ENCODE results near the gene MTERF4.

MTERF4 gene

GRCh38 chr2:241133436-241133820, 31.3 kb upstream of the MTERF4 start:
- H3K79me2 ChIP-seq (ENCODE audit: low read length), result peaks cover 39% of the 10 kb centered on the region
- peak overlapping the region; percentile 48; the same call in 1 of the 2 replicates for H3K4me2 ChIP-seq (ENCODE audit: low read length)
- H3K27ac ChIP-seq (ENCODE audit: low read length), result peak overlapping the region; percentile 97
- H4K20me1 ChIP-seq (ENCODE audit: insufficient read depth, low read length), result no peaks in the 10 kb centered on the region
- H2AFZ ChIP-seq (ENCODE audit: low read depth, low read length), result no peak overlapping the region
- peaks cover 63% of the 10 kb centered on the region for H3K36me3 ChIP-seq (replicated peaks; ENCODE audit: low read depth, low read length)
- H3K9me3 ChIP-seq (ENCODE audit: insufficient read depth, low read length), result peaks cover 4% of the 10 kb centered on the region; the same call in 1 of the 2 replicates
- H3K4me1 ChIP-seq (ENCODE audit: low read length), result peaks cover 49% of the 10 kb centered on the region
- no peak overlapping the region for H3K4me3 ChIP-seq (ENCODE audit: low read length)
- TF ChIP-seq EZH2phosphoT487 (IDR thresholded peaks at IDR 0.05; ENCODE audit: low read depth), result no peak
- no peak for TF ChIP-seq CTCF (IDR thresholded peaks at IDR 0.05; ENCODE audit: low read depth, low read length)
- peak overlapping the region; percentile 76 for H3K9ac ChIP-seq (ENCODE audit: low read length)
- no peaks in the 10 kb centered on the region for H3K27me3 ChIP-seq (ENCODE audit: low read depth, low read length)

GRCh38 chr2:241132538-241133435, 30.7 kb upstream of the MTERF4 start:
- H3K27ac ChIP-seq (ENCODE audit: low read length), result peak overlapping the region; percentile 97
- peaks cover 9% of the 10 kb centered on the region; the same call in 1 of the 2 replicates for H3K9me3 ChIP-seq (ENCODE audit: insufficient read depth, low read length)
- H3K79me2 ChIP-seq (ENCODE audit: low read length), result peaks cover 42% of the 10 kb centered on the region
- no peaks in the 10 kb centered on the region for H3K27me3 ChIP-seq (ENCODE audit: low read depth, low read length)
- H3K9ac ChIP-seq (ENCODE audit: low read length), result peak overlapping the region; percentile 76
- H3K4me2 ChIP-seq (ENCODE audit: low read length), result peak overlapping the region; percentile 48
- peaks cover 63% of the 10 kb centered on the region for H3K36me3 ChIP-seq (replicated peaks; ENCODE audit: low read depth, low read length)
- TF ChIP-seq EZH2phosphoT487 (IDR thresholded peaks at IDR 0.05; ENCODE audit: low read depth) (no peak), CTCF (IDR thresholded peaks at IDR 0.05; ENCODE audit: low read depth, low read length) (no peak)
- H2AFZ ChIP-seq (ENCODE audit: low read depth, low read length), result no peak overlapping the region
- H3K4me1 ChIP-seq (ENCODE audit: low read length), result peaks cover 55% of the 10 kb centered on the region
- H4K20me1 ChIP-seq (ENCODE audit: insufficient read depth, low read length), result no peaks in the 10 kb centered on the region
- no peak overlapping the region for H3K4me3 ChIP-seq (ENCODE audit: low read length)

GRCh38 chr2:241131531-241131930, 29.4 kb upstream of the MTERF4 start:
- peaks cover 68% of the 10 kb centered on the region for H3K4me1 ChIP-seq (ENCODE audit: low read length)
- H2AFZ ChIP-seq (ENCODE audit: low read depth, low read length), result no peak overlapping the region
- H3K9me3 ChIP-seq (ENCODE audit: insufficient read depth, low read length), result peaks cover 9% of the 10 kb centered on the region; the same call in 1 of the 2 replicates
- no peaks in the 10 kb centered on the region for H4K20me1 ChIP-seq (ENCODE audit: insufficient read depth, low read length)
- peaks cover 68% of the 10 kb centered on the region for H3K36me3 ChIP-seq (replicated peaks; ENCODE audit: low read depth, low read length)
- H3K9ac ChIP-seq (ENCODE audit: low read length), result peak overlapping the region; percentile 8; the same call in 1 of the 2 replicates
- H3K27me3 ChIP-seq (ENCODE audit: low read depth, low read length), result no peaks in the 10 kb centered on the region
- no peak overlapping the region for H3K4me2 ChIP-seq (ENCODE audit: low read length)
- peak overlapping the region; percentile 97 for H3K27ac ChIP-seq (ENCODE audit: low read length)
- H3K79me2 ChIP-seq (ENCODE audit: low read length), result peaks cover 50% of the 10 kb centered on the region
- H3K4me3 ChIP-seq (ENCODE audit: low read length), result no peak overlapping the region
- no peak for TF ChIP-seq EZH2phosphoT487 (IDR thresholded peaks at IDR 0.05; ENCODE audit: low read depth)
- TF ChIP-seq CTCF (IDR thresholded peaks at IDR 0.05; ENCODE audit: low read depth, low read length), result no peak

- Histone ChIP-seq H3K4me2 (ENCODE audit: low read length) (no peak overlapping the region), H3K9me3 (ENCODE audit: insufficient read depth, low read length) (peaks cover 9% of the 10 kb centered on the region; the same call in 1 of the 2 replicates), H4K20me1 (ENCODE audit: insufficient read depth, low read length) (no peaks in the 10 kb centered on the region), H3K4me1 (ENCODE audit: low read length) (peaks cover 79% of the 10 kb centered on the region), H2AFZ (ENCODE audit: low read depth, low read length) (no peak overlapping the region), H3K27me3 (ENCODE audit: low read depth, low read length) (no peaks in the 10 kb centered on the region), H3K9ac (ENCODE audit: low read length) (no peak overlapping the region), H3K4me3 (ENCODE audit: low read length) (no peak overlapping the region), H3K79me2 (ENCODE audit: low read length) (peaks cover 61% of the 10 kb centered on the region), H3K36me3 (replicated peaks; ENCODE audit: low read depth, low read length) (peaks cover 71% of the 10 kb centered on the region), H3K27ac (ENCODE audit: low read length) (peak overlapping the region; percentile 99)
- no peak for TF ChIP-seq CTCF (IDR thresholded peaks at IDR 0.05; ENCODE audit: low read depth, low read length)
- no peak for TF ChIP-seq EZH2phosphoT487 (IDR thresholded peaks at IDR 0.05; ENCODE audit: low read depth)
Observed at GRCh38 chr2:241130316-241130715, 28.2 kb upstream of the MTERF4 start.

Data from OCI-LY3 (cell line).